Activated naive CD8-positive, alpha-beta T cell treated with anti-CD3 and anti-CD28 coated beads for 36 hours (primary cell): ENCODE results near the gene ST6GAL1. TPM values are rescaled to one million over a fixed set of nuclear protein-coding genes. Genes with fewer than 3 reads are reported as not detected.

Experiments
- DNase-seq: peaks from one replicate; pipeline ENCODE4 v3.0.0; 2021
- H3K27ac Mint-ChIP-seq: one replicate; pipeline ENCODE4 v1.8.0; 2022; ENCODE audit warnings: mild to moderate bottlenecking, moderate library complexity, mixed read lengths
- H3K27me3 Mint-ChIP-seq: one replicate; pipeline ENCODE4 v1.8.0; 2022; ENCODE audit warnings: mild to moderate bottlenecking, mixed read lengths
- H3K36me3 Mint-ChIP-seq: one replicate; pipeline ENCODE4 v1.8.0; 2021; ENCODE audit warnings: mild to moderate bottlenecking, mixed read lengths
- H3K4me1 Mint-ChIP-seq: one replicate; pipeline ENCODE4 v1.8.0; 2021; ENCODE audit warnings: mixed read lengths
- H3K4me3 Mint-ChIP-seq: one replicate; pipeline ENCODE4 v1.8.0; 2022; ENCODE audit warnings: mild to moderate bottlenecking, moderate library complexity, mixed read lengths
- H3K9me3 Mint-ChIP-seq: one replicate; pipeline ENCODE4 v1.8.0; 2022; ENCODE audit warnings: mixed read lengths
- total RNA-seq, 2 experiments: library from RNA; stranded (reverse); gene quantifications; one replicate each; pipeline ENCODE4 v1.2.3, GENCODE V29; 2021

Gene ST6GAL1
- total RNA-seq, 2 experiments from 2014 or later: 97.4 to 98.8 TPM

GRCh38 chr3:187102073-187102634 lies 171.8 kb downstream of the ST6GAL1 start:
- DNase-seq: no peak
- Mint-ChIP-seq H3K4me3 (peak overlapping the region; percentile 4), H3K27ac (no peak overlapping the region), H3K4me1 (peaks cover 15% of the 10 kb centered on the region), H3K36me3 (peaks cover 6% of the 10 kb centered on the region), H3K27me3 (no peaks in the 10 kb centered on the region), H3K9me3 (peaks cover 14% of the 10 kb centered on the region)

- Mint-ChIP-seq H3K4me1 (peaks cover 13% of the 10 kb centered on the region), H3K27me3 (no peaks in the 10 kb centered on the region), H3K36me3 (peaks cover 4% of the 10 kb centered on the region), H3K27ac (no peak overlapping the region), H3K9me3 (peaks cover 9% of the 10 kb centered on the region), H3K4me3 (no peak overlapping the region)
- no peak for DNase-seq
Observed at GRCh38 chr3:187103251-187103650, 172.9 kb downstream of the ST6GAL1 start.

- no peak overlapping the region for H3K4me3 Mint-ChIP-seq
- H3K36me3 Mint-ChIP-seq: peaks cover 2% of the 10 kb centered on the region
- no peak for DNase-seq
- H3K27me3 Mint-ChIP-seq: no peaks in the 10 kb centered on the region
- peaks cover 5% of the 10 kb centered on the region for H3K9me3 Mint-ChIP-seq
- H3K4me1 Mint-ChIP-seq: peaks cover 13% of the 10 kb centered on the region
- no peak overlapping the region for H3K27ac Mint-ChIP-seq
Observed at GRCh38 chr3:187104342-187104741, 174.0 kb downstream of the ST6GAL1 start.

- Mint-ChIP-seq H3K4me3 (no peak overlapping the region), H3K36me3 (peaks cover 2% of the 10 kb centered on the region), H3K27ac (no peak overlapping the region), H3K27me3 (no peaks in the 10 kb centered on the region), H3K9me3 (peaks cover 2% of the 10 kb centered on the region), H3K4me1 (peaks cover 13% of the 10 kb centered on the region)
- DNase-seq: no peak
Observed at GRCh38 chr3:187104933-187105332, 174.6 kb downstream of the ST6GAL1 start.

- Mint-ChIP-seq H3K4me1 (peaks cover 13% of the 10 kb centered on the region), H3K4me3 (no peak overlapping the region), H3K36me3 (peaks cover 2% of the 10 kb centered on the region), H3K27me3 (no peaks in the 10 kb centered on the region), H3K9me3 (no peaks in the 10 kb centered on the region), H3K27ac (no peak overlapping the region)
- DNase-seq: no peak
Observed at GRCh38 chr3:187105700-187106099, 175.4 kb downstream of the ST6GAL1 start.

GRCh38 chr3:187107989-187108388 lies 177.7 kb downstream of the ST6GAL1 start:
- H3K9me3 Mint-ChIP-seq: no peaks in the 10 kb centered on the region
- no peak overlapping the region for H3K4me3 Mint-ChIP-seq
- peaks cover 2% of the 10 kb centered on the region for H3K4me1 Mint-ChIP-seq
- no peak for DNase-seq
- H3K27ac Mint-ChIP-seq: no peak overlapping the region
- H3K27me3 Mint-ChIP-seq: no peaks in the 10 kb centered on the region
- peaks cover 2% of the 10 kb centered on the region for H3K36me3 Mint-ChIP-seq

- Mint-ChIP-seq H3K4me3 (no peak overlapping the region), H3K27me3 (no peaks in the 10 kb centered on the region), H3K36me3 (no peaks in the 10 kb centered on the region), H3K4me1 (peaks cover 2% of the 10 kb centered on the region), H3K27ac (no peak overlapping the region), H3K9me3 (no peaks in the 10 kb centered on the region)
- DNase-seq: no peak
Observed at GRCh38 chr3:187110156-187110555, 179.8 kb downstream of the ST6GAL1 start.

GRCh38 chr3:187112934-187113793 lies 182.8 kb downstream of the ST6GAL1 start:
- H3K27me3 Mint-ChIP-seq: no peaks in the 10 kb centered on the region
- peaks cover 2% of the 10 kb centered on the region for H3K4me1 Mint-ChIP-seq
- H3K36me3 Mint-ChIP-seq: no peaks in the 10 kb centered on the region
- no peaks in the 10 kb centered on the region for H3K9me3 Mint-ChIP-seq
- no peak for DNase-seq
- H3K4me3 Mint-ChIP-seq: no peak overlapping the region
- H3K27ac Mint-ChIP-seq: no peak overlapping the region

- Mint-ChIP-seq H3K4me1 (peaks cover 2% of the 10 kb centered on the region), H3K27me3 (no peaks in the 10 kb centered on the region), H3K9me3 (no peaks in the 10 kb centered on the region), H3K27ac (no peak overlapping the region), H3K36me3 (no peaks in the 10 kb centered on the region), H3K4me3 (no peak overlapping the region)
- no peak for DNase-seq
Observed at GRCh38 chr3:187114511-187114910, 184.2 kb downstream of the ST6GAL1 start.

- no peak for DNase-seq
- no peaks in the 10 kb centered on the region for H3K27me3 Mint-ChIP-seq
- peaks cover 1% of the 10 kb centered on the region for H3K36me3 Mint-ChIP-seq
- no peaks in the 10 kb centered on the region for H3K4me1 Mint-ChIP-seq
- no peaks in the 10 kb centered on the region for H3K9me3 Mint-ChIP-seq
- H3K4me3 Mint-ChIP-seq: no peak overlapping the region
- no peak overlapping the region for H3K27ac Mint-ChIP-seq
Observed at GRCh38 chr3:187120326-187120725, 190.0 kb downstream of the ST6GAL1 start.

GRCh38 chr3:187122261-187122660 lies 191.9 kb downstream of the ST6GAL1 start:
- Mint-ChIP-seq H3K9me3 (no peaks in the 10 kb centered on the region), H3K27me3 (no peaks in the 10 kb centered on the region), H3K4me1 (no peaks in the 10 kb centered on the region), H3K27ac (no peak overlapping the region), H3K4me3 (no peak overlapping the region), H3K36me3 (peaks cover 6% of the 10 kb centered on the region)
- DNase-seq: no peak

- no peak overlapping the region for H3K4me3 Mint-ChIP-seq
- H3K27ac Mint-ChIP-seq: no peak overlapping the region
Observed at GRCh38 chr3:187125319-187126031, 195.1 kb downstream of the ST6GAL1 start.

More at GRCh38 chr3:187125319-187126031, 195.1 kb downstream of the ST6GAL1 start:
- H3K9me3 Mint-ChIP-seq: peaks cover 16% of the 10 kb centered on the region
- DNase-seq: no peak
- H3K4me1 Mint-ChIP-seq: peaks cover 9% of the 10 kb centered on the region
- no peaks in the 10 kb centered on the region for H3K27me3 Mint-ChIP-seq
- H3K36me3 Mint-ChIP-seq: peaks cover 23% of the 10 kb centered on the region
